SK-N-SH (cell line): ENCODE measurements around the gene ANKH. TPM values are rescaled to one million over a fixed set of nuclear protein-coding genes. Genes with fewer than 3 reads are reported as not detected.

Source experiments
- CTCF ChIA-PET: fragments of 300-600, 350-600 bp; formaldehyde crosslinking; extraction: SDS; loops from one replicate; lab custom pipeline; 2021; lab: Yijun Ruan, JAX
- POLR2A ChIA-PET: fragments of 350-600 bp; sonication (Branson Sonifier 250); formaldehyde crosslinking; extraction: SDS; loops from one replicate; lab custom pipeline; 2020; ENCODE audit warnings: antibody characterized with exemption, inconsistent platforms; lab: Yijun Ruan, JAX
- DNase-seq: peaks from one replicate; pipeline ENCODE4 v3.0.0; 2012
- H2AFZ ChIP-seq: fragments of 200-600 bp; sonication (generic); 2 replicates; pipeline ENCODE4 v1.8.1; 2016; ENCODE audit warnings: antibody characterized with exemption, mild to moderate bottlenecking, low read depth
- H3F3A ChIP-seq: fragments of 200-600 bp; sonication (generic); replicated peaks from 2 replicates; pipeline ENCODE3; 2016; ENCODE audit warnings: antibody characterized with exemption, mild to moderate bottlenecking; ENCODE audit not compliant: insufficient read depth
- H3K27ac ChIP-seq, 2 experiments: fragments of 200-500 bp in 1 of 2; fragments of 200-600 bp in 1 of 2; sonication (Bioruptor generic) in 1 of 2; sonication (generic), shearing (Covaris generic) in 1 of 2; 2 replicates each; pipeline versions ENCODE4 v1.5.1 to v1.6.1; 2014 to 2016; ENCODE audit warnings: low read depth in 2 of 2, inconsistent platforms in 1 of 2, low read length in 1 of 2, mild to moderate bottlenecking in 1 of 2, mixed read lengths in 1 of 2
- H3K27me3 ChIP-seq: fragments of 200-600 bp; sonication (generic), shearing (Covaris generic); 2 replicates; pipeline ENCODE4 v1.6.1; 2016; ENCODE audit warnings: mixed run types; ENCODE audit not compliant: insufficient read depth
- H3K36me3 ChIP-seq, 2 experiments: fragments of 200-500 bp in 1 of 2; fragments of 200-600 bp in 1 of 2; sonication (Bioruptor generic) in 1 of 2; sonication (generic) in 1 of 2; replicated peaks in 1 of 2; 2 replicates each; pipeline versions ENCODE3 to v1.5.1; 2014 to 2016; ENCODE audit warnings: low read length in 1 of 2, mild to moderate bottlenecking in 1 of 2; ENCODE audit not compliant: insufficient read depth in 2 of 2, control insufficient read depth in 1 of 2
- H3K4me1 ChIP-seq, 2 experiments: fragments of 200-500 bp in 1 of 2; fragments of 200-600 bp in 1 of 2; sonication (Bioruptor generic) in 1 of 2; sonication (generic), shearing (Covaris generic) in 1 of 2; 2 replicates each; pipeline versions ENCODE4 v1.5.1 to v1.6.1; 2014 to 2016; ENCODE audit warnings: low read depth in 1 of 2, low read length in 1 of 2, mixed run types in 1 of 2; ENCODE audit not compliant: insufficient read depth in 2 of 2, control insufficient read depth in 1 of 2
- H3K4me2 ChIP-seq: fragments of 200-600 bp; sonication (generic), shearing (Covaris generic); 2 replicates; pipeline ENCODE4 v1.6.1; 2017; ENCODE audit warnings: mixed run types
- H3K4me3 ChIP-seq, 2 experiments: fragments of 200-500 bp in 1 of 2; fragments of 200-600 bp in 1 of 2; sonication (Bioruptor generic) in 1 of 2; sonication (generic), shearing (Covaris generic) in 1 of 2; 2 replicates each; pipeline versions ENCODE4 v1.5.1 to v1.8.1; 2014 to 2016; ENCODE audit warnings: low read depth in 2 of 2, inconsistent platforms in 1 of 2, low read length in 1 of 2, mild to moderate bottlenecking in 1 of 2, mixed read lengths in 1 of 2, moderate library complexity in 1 of 2
- H3K79me2 ChIP-seq: fragments of 200-600 bp; sonication (generic); 2 replicates; pipeline ENCODE4 v1.8.1; 2017; ENCODE audit warnings: mild to moderate bottlenecking; ENCODE audit not compliant: insufficient read depth
- H3K9ac ChIP-seq: fragments of 200-600 bp; sonication (generic); 2 replicates; pipeline ENCODE4 v1.6.1; 2017; ENCODE audit warnings: mixed run types
- H3K9me2 ChIP-seq: fragments of 200-600 bp; sonication (generic); 2 replicates; pipeline ENCODE4 v1.6.1; 2017; ENCODE audit warnings: mixed run types
- H3K9me3 ChIP-seq: fragments of 200-600 bp; sonication (generic); 2 replicates; pipeline ENCODE4 v1.6.1; 2017; ENCODE audit warnings: mixed run types, mild to moderate bottlenecking, moderate library complexity
- H4K20me1 ChIP-seq: fragments of 200-600 bp; sonication (generic); 2 replicates; pipeline ENCODE4 v1.6.1; 2017; ENCODE audit warnings: mild to moderate bottlenecking, mixed run types; ENCODE audit not compliant: insufficient read depth
- CHD2 ChIP-seq: fragments of 150-350 bp; IDR thresholded peaks from 2 replicates; pipeline ENCODE4 v1.6.1; 2018; ENCODE audit warnings: low read length; ENCODE audit not compliant: partially characterized antibody
- EZH2phosphoT487 ChIP-seq: fragments of 200-600 bp; sonication (generic); IDR thresholded peaks from 2 replicates; pipeline ENCODE4 v1.6.1; 2017; ENCODE audit warnings: low read depth, mixed run types, mild to moderate bottlenecking, antibody characterized with exemption, moderate library complexity, borderline replicate concordance
- FOXJ3 ChIP-seq: sonication (generic); formaldehyde crosslinking; IDR thresholded peaks from 2 replicates; pipeline ENCODE4 v1.5.1; 2020; ENCODE audit warnings: mild to moderate bottlenecking, missing genetic modification reagents
- FOXM1 ChIP-seq: IDR thresholded peaks from 2 replicates; pipeline ENCODE4 v1.4.0; 2012; ENCODE audit warnings: low read depth, mild to moderate bottlenecking
- GATA2 ChIP-seq: sonication (generic); formaldehyde crosslinking; IDR thresholded peaks from 2 replicates; pipeline ENCODE4 v1.5.0; 2020; ENCODE audit warnings: mild to moderate bottlenecking, missing genetic modification reagents
- JUND ChIP-seq: IDR thresholded peaks from 2 replicates; pipeline ENCODE4 v1.4.0; 2012
- MEF2A ChIP-seq: IDR thresholded peaks from 2 replicates; pipeline ENCODE4 v1.4.0; 2012; ENCODE audit warnings: low read depth, borderline replicate concordance
- MXI1 ChIP-seq: IDR thresholded peaks from 2 replicates; pipeline ENCODE4 v1.6.1; 2012; ENCODE audit warnings: mild to moderate bottlenecking, low read depth, low read length, improper control_type of control experiment
- PBX3 ChIP-seq: IDR thresholded peaks from 2 replicates; pipeline ENCODE4; 2012
- POLR2AphosphoS5 ChIP-seq: IDR thresholded peaks from 2 replicates; pipeline ENCODE4 v1.6.1; 2012; ENCODE audit warnings: low read depth, low read length
- RAD21 ChIP-seq: IDR thresholded peaks from 2 replicates; pipeline ENCODE4 v1.6.1; 2012; ENCODE audit warnings: mild to moderate bottlenecking, low read length
- SIN3A ChIP-seq: IDR thresholded peaks from 2 replicates; pipeline ENCODE4 v1.6.1; 2012; ENCODE audit warnings: low read depth, mild to moderate bottlenecking, low read length, moderate library complexity, borderline replicate concordance
- SMC3 ChIP-seq: IDR thresholded peaks from 2 replicates; pipeline ENCODE4 v1.6.1; 2012; ENCODE audit warnings: low read depth, low read length, improper control_type of control experiment
- TEAD4 ChIP-seq: IDR thresholded peaks from 2 replicates; pipeline ENCODE4 v1.4.0; 2012; ENCODE audit warnings: mild to moderate bottlenecking, borderline replicate concordance; ENCODE audit not compliant: insufficient read depth
- USF1 ChIP-seq: IDR thresholded peaks from 2 replicates; pipeline ENCODE4 v1.4.0; 2012; ENCODE audit warnings: low read depth, borderline replicate concordance
- WGBS: methylation state at CpG from one replicate; pipeline ENCODE4 v1.1.6; 2017; ENCODE audit warnings: low lambda C conversion rate; 5-methylcytosine and 5-hydroxymethylcytosine counted together
- polyA plus RNA-seq, 3 experiments: library from polyadenylated mRNA; depleted of rRNA; stranded (reverse); fragments of >200 nt; gene quantifications; 2 replicates each; pipeline ENCODE4 v1.2.3, GENCODE V29; 2012
- TF ChIP-seq, protein P1 (sequence below): IDR thresholded peaks from 2 replicates; pipeline ENCODE4 v1.6.1; 2012; ENCODE audit warnings: mild to moderate bottlenecking, low read depth, low read length, moderate library complexity
- TF ChIP-seq, protein P2 (sequence below): fragments of 150-350 bp; IDR thresholded peaks from 2 replicates; pipeline ENCODE4 v1.6.1; 2017; ENCODE audit warnings: antibody characterized with exemption, low read length, low read depth, borderline replicate concordance
- TF ChIP-seq, protein P3 (sequence below): fragments of 200-600 bp; sonication (generic); IDR thresholded peaks from 2 replicates; pipeline ENCODE4 v1.6.1; 2017; ENCODE audit warnings: antibody characterized with exemption, mild to moderate bottlenecking, moderate library complexity
- TF ChIP-seq, protein P4 (sequence below): IDR thresholded peaks from 2 replicates; pipeline ENCODE4 v1.4.0; 2012; ENCODE audit warnings: low read depth

Gene ANKH
- polyA plus RNA-seq, 1 of the 3 experiments (the other 2 are of a cell fraction), result 22.0 TPM

- no peak for DNase-seq
- H3K4me3 ChIP-seq, result no peak overlapping the region
- H4K20me1 ChIP-seq, result peaks cover 80% of the 10 kb centered on the region
- no peaks in the 10 kb centered on the region for H3K27me3 ChIP-seq
- H2AFZ ChIP-seq, result no peak overlapping the region
- ChIA-PET CTCF (interaction anchor here (0.6 to 1.2 kb wide), 4 partner anchors 16 to 526 kb away, joined by 3 to 4 read pairs (median 4); no protein-coding TSS in a partner anchor), POLR2A (no interaction called here)
- H3K36me3 ChIP-seq, result peaks cover 10 to 13% of the 10 kb centered on the region in 2 experiments
- H3K9ac ChIP-seq, result no peak overlapping the region
- peaks cover 14 to 31% of the 10 kb centered on the region in 2 experiments; a peak in 3 of 4 replicates for H3K4me1 ChIP-seq
- 90% methylated on average over 1 of the region's 1 CpG for WGBS
- no peak overlapping the region for H3K4me2 ChIP-seq
- H3K27ac ChIP-seq, result no peak overlapping the region
- no peaks in the 10 kb centered on the region for H3K9me3 ChIP-seq
- no peaks in the 10 kb centered on the region for H3K9me2 ChIP-seq
- H3K79me2 ChIP-seq, result peaks cover 100% of the 10 kb centered on the region
- no peaks in the 10 kb centered on the region for H3F3A ChIP-seq
- TF ChIP-seq USF1 (no peak), GATA2 (CRISPR knock-in tag) (no peak), POLR2AphosphoS5 (no peak), MXI1 (no peak), MEF2A (no peak), CHD2 (no peak), TEAD4 (no peak), RAD21 (no peak), JUND (no peak), SIN3A (no peak), SMC3 (no peak), FOXJ3 (CRISPR knock-in tag) (no peak), EZH2phosphoT487 (no peak), FOXM1 (no peak), PBX3 (no peak)
- TF ChIP-seq, protein P1, sequence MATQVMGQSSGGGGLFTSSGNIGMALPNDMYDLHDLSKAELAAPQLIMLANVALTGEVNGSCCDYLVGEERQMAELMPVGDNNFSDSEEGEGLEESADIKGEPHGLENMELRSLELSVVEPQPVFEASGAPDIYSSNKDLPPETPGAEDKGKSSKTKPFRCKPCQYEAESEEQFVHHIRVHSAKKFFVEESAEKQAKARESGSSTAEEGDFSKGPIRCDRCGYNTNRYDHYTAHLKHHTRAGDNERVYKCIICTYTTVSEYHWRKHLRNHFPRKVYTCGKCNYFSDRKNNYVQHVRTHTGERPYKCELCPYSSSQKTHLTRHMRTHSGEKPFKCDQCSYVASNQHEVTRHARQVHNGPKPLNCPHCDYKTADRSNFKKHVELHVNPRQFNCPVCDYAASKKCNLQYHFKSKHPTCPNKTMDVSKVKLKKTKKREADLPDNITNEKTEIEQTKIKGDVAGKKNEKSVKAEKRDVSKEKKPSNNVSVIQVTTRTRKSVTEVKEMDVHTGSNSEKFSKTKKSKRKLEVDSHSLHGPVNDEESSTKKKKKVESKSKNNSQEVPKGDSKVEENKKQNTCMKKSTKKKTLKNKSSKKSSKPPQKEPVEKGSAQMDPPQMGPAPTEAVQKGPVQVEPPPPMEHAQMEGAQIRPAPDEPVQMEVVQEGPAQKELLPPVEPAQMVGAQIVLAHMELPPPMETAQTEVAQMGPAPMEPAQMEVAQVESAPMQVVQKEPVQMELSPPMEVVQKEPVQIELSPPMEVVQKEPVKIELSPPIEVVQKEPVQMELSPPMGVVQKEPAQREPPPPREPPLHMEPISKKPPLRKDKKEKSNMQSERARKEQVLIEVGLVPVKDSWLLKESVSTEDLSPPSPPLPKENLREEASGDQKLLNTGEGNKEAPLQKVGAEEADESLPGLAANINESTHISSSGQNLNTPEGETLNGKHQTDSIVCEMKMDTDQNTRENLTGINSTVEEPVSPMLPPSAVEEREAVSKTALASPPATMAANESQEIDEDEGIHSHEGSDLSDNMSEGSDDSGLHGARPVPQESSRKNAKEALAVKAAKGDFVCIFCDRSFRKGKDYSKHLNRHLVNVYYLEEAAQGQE, result no peak
- TF ChIP-seq, protein P2, sequence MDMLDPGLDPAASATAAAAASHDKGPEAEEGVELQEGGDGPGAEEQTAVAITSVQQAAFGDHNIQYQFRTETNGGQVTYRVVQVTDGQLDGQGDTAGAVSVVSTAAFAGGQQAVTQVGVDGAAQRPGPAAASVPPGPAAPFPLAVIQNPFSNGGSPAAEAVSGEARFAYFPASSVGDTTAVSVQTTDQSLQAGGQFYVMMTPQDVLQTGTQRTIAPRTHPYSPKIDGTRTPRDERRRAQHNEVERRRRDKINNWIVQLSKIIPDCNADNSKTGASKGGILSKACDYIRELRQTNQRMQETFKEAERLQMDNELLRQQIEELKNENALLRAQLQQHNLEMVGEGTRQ, result no peak
- TF ChIP-seq, protein P3, sequence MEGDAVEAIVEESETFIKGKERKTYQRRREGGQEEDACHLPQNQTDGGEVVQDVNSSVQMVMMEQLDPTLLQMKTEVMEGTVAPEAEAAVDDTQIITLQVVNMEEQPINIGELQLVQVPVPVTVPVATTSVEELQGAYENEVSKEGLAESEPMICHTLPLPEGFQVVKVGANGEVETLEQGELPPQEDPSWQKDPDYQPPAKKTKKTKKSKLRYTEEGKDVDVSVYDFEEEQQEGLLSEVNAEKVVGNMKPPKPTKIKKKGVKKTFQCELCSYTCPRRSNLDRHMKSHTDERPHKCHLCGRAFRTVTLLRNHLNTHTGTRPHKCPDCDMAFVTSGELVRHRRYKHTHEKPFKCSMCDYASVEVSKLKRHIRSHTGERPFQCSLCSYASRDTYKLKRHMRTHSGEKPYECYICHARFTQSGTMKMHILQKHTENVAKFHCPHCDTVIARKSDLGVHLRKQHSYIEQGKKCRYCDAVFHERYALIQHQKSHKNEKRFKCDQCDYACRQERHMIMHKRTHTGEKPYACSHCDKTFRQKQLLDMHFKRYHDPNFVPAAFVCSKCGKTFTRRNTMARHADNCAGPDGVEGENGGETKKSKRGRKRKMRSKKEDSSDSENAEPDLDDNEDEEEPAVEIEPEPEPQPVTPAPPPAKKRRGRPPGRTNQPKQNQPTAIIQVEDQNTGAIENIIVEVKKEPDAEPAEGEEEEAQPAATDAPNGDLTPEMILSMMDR, result no peak
- TF ChIP-seq, protein P4, sequence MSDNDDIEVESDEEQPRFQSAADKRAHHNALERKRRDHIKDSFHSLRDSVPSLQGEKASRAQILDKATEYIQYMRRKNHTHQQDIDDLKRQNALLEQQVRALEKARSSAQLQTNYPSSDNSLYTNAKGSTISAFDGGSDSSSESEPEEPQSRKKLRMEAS, result no peak
Measured at GRCh38 chr5:14669975-14670374, 201.6 kb downstream of the ANKH start.
